Measurements from ENCODE around the gene ELAVL4.

DNA sequence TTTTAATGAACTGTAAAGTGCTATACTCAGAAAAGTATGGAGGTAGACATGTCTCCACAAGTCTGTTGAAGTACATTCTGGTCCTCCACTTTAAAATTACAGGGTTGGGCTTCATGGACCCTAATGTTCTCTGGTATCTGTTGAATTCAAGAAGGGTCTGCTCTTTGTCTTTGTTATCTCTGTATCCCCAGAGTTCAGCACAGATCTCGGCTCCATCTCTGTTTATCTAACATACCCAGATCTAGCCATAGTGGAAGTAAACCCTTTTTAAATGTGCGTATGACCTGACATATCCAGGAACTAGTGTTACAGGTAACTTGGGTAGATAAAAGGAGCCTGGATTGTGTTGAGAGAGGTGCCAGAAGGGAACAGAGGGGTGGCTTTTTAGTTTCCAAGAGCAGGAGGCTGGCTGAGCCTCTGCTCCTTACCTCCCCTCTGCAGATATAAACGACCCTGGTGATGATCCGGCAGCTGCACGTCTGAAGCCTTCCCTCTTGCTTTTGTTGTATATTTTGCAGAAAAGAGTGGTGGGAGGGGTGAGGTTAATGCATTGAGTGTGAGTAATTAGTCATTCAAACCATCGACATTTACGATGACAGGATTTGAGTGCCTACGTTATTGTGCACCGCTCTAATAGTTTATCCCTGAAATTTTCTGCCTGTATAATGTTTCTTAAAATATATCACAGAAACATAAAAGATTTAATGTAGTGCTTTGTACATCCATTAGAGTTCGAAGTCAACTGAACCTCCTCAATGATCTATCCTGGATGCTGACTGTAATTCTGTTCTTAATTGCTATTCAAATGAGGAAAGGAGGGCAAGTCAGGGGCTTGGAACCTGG lies 30.8 kb downstream of the ELAVL4 start:
- no peak for TF ChIP-seq MAX (IDR thresholded peaks at IDR 0.05)
- no peak for TF ChIP-seq CTCF (IDR thresholded peaks at IDR 0.05; ENCODE audit: low read depth, low read length, missing input control)
- TF ChIP-seq TAF1 (conservative IDR thresholded peaks at IDR 0.05): no peak
- TF ChIP-seq YY1 (IDR thresholded peaks at IDR 0.05): no peak
- no peak for TF ChIP-seq SP1 (IDR thresholded peaks at IDR 0.05)
- no peak for TF ChIP-seq RAD21 (IDR thresholded peaks at IDR 0.05)
- no peak for TF ChIP-seq EGR1 (IDR thresholded peaks at IDR 0.05; ENCODE audit: low read depth in 2 of 2)
- TF ChIP-seq REST (IDR thresholded peaks at IDR 0.05): no peak
- no peak for TF ChIP-seq GABPA (IDR thresholded peaks at IDR 0.05 in 1 of 2, conservative IDR thresholded peaks at IDR 0.05 in 1 of 2)
- TF ChIP-seq FOXA2 (IDR thresholded peaks at IDR 0.05): no peak
- TF ChIP-seq, protein P1, sequence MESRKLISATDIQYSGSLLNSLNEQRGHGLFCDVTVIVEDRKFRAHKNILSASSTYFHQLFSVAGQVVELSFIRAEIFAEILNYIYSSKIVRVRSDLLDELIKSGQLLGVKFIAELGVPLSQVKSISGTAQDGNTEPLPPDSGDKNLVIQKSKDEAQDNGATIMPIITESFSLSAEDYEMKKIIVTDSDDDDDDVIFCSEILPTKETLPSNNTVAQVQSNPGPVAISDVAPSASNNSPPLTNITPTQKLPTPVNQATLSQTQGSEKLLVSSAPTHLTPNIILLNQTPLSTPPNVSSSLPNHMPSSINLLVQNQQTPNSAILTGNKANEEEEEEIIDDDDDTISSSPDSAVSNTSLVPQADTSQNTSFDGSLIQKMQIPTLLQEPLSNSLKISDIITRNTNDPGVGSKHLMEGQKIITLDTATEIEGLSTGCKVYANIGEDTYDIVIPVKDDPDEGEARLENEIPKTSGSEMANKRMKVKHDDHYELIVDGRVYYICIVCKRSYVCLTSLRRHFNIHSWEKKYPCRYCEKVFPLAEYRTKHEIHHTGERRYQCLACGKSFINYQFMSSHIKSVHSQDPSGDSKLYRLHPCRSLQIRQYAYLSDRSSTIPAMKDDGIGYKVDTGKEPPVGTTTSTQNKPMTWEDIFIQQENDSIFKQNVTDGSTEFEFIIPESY (IDR thresholded peaks at IDR 0.05): no peak
- TF ChIP-seq JUND (IDR thresholded peaks at IDR 0.05): no peak
